CD4-positive, alpha-beta T cell treated with Interleukin-21 for 1 hour (primary cell): ENCODE measurements around the gene CAMTA1.
A peak's percentile ranks its signal among the peaks of the same experiment; 100 is the strongest.

Source experiments
- DNase-seq: peaks from one replicate; pipeline ENCODE4 v3.0.0-alpha.2; 2020

CAMTA1 gene

GRCh38 chr1:7177438-7178146, 392.3 kb downstream of the CAMTA1 start:
- no peak for DNase-seq

GRCh38 chr1:7178336-7178735, 393.1 kb downstream of the CAMTA1 start:
- DNase-seq = no peak

GRCh38 chr1:7178741-7179140, 393.5 kb downstream of the CAMTA1 start:
- DNase-seq = no peak

- DNase-seq = no peak
Measured at GRCh38 chr1:7185721-7186120, 400.5 kb downstream of the CAMTA1 start.

GRCh38 chr1:7186382-7187111, 401.3 kb downstream of the CAMTA1 start:
- no peak for DNase-seq

GRCh38 chr1:7187112-7187493, 401.8 kb downstream of the CAMTA1 start:
- DNase-seq = no peak

- DNase-seq = no peak
Measured at GRCh38 chr1:7190261-7190660, 405.0 kb downstream of the CAMTA1 start.

GRCh38 chr1:7192453-7192852, 407.2 kb downstream of the CAMTA1 start:
- DNase-seq = no peak

GRCh38 chr1:7196036-7196911, 411.0 kb downstream of the CAMTA1 start:
- no peak for DNase-seq

- no peak for DNase-seq
Measured at GRCh38 chr1:7198664-7199063, 413.4 kb downstream of the CAMTA1 start.

- DNase-seq = no peak
Measured at GRCh38 chr1:7199077-7199779, 414.0 kb downstream of the CAMTA1 start.

- no peak for DNase-seq
Measured at GRCh38 chr1:7207875-7208646, 422.8 kb downstream of the CAMTA1 start.

GRCh38 chr1:7208647-7209180, 423.5 kb downstream of the CAMTA1 start:
- DNase-seq = no peak

GRCh38 chr1:7209336-7209735, 424.1 kb downstream of the CAMTA1 start:
- DNase-seq = no peak

GRCh38 chr1:7218210-7218832, 433.1 kb downstream of the CAMTA1 start:
- peak; percentile 24 for DNase-seq

- no peak for DNase-seq
Measured at GRCh38 chr1:7219031-7219430, 433.8 kb downstream of the CAMTA1 start.

- DNase-seq = no peak
Measured at GRCh38 chr1:7220007-7220406, 434.8 kb downstream of the CAMTA1 start.

- DNase-seq = no peak
Measured at GRCh38 chr1:7220712-7221252, 435.5 kb downstream of the CAMTA1 start.

- DNase-seq = no peak
Measured at GRCh38 chr1:7221826-7222694, 436.8 kb downstream of the CAMTA1 start.

GRCh38 chr1:7222695-7223015, 437.4 kb downstream of the CAMTA1 start:
- DNase-seq = no peak
